ENCODE results near the gene AP2A1. TPM values are rescaled to one million over a fixed set of nuclear protein-coding genes. Genes with fewer than 3 reads are reported as not detected.

AP2A1 gene
- total and polyA plus RNA-seq, 9 donors = 37.8 to 126 (median 88.1) TPM

- H3K27me3 ChIP-seq = no peaks in the 10 kb centered on the region
- H3K9me3 ChIP-seq = no peaks in the 10 kb centered on the region
- 86 to 95% (median 95%) methylated on average over 10 of the region's 10 CpGs for WGBS, 3 donors
- intact Hi-C loops (cut with DNase I) = loop anchor here in 2 of 4 donors (5.0 to 10.0 kb wide), 3 partner anchors 33 to 76 kb away; partner anchors contain the start of gene AP2A1 (in 1 of the 2)
- H3K36me3 ChIP-seq = no peaks in the 10 kb centered on the region
- no peak overlapping the region for H3K4me3 ChIP-seq
- H3K27ac ChIP-seq = no peak overlapping the region
- H3K4me1 ChIP-seq (ENCODE audit: insufficient read depth) = peaks cover 8% of the 10 kb centered on the region
- TF ChIP-seq EP300 (IDR thresholded peaks at IDR 0.05) (no peak), CTCF (IDR thresholded peaks at IDR 0.05) (no peak), POLR2A (IDR thresholded peaks at IDR 0.05) (no peak)
- peak in 2 of 5 donors; percentile 35 to 40 for DNase-seq
These were observed 34.0 kb downstream of the AP2A1 start for GRCh38 chr19:49800771-49801170.

- Histone ChIP-seq H3K27ac (peak overlapping the region; percentile 55 to 61), H3K9me3 (no peaks in the 10 kb centered on the region), H3K4me1 (ENCODE audit: insufficient read depth) (peaks cover 8% of the 10 kb centered on the region), H3K4me3 (peak overlapping the region; percentile 35), H3K36me3 (no peaks in the 10 kb centered on the region), H3K27me3 (no peaks in the 10 kb centered on the region)
- intact Hi-C loops (cut with DNase I) = loop anchor here in 2 of 4 donors (5.0 to 10.0 kb wide), 3 partner anchors 34 to 77 kb away; partner anchors contain the start of gene AP2A1 (in 1 of the 2)
- TF ChIP-seq CTCF (IDR thresholded peaks at IDR 0.05) = no peak
- 27 to 44% (median 32%) methylated on average over 28 to 32 of the region's 32 CpGs for WGBS, 3 donors
- DNase-seq = peak in 2 of 5 donors; percentile 43 to 47
These were observed 34.6 kb downstream of the AP2A1 start for GRCh38 chr19:49801401-49801888.

DNA sequence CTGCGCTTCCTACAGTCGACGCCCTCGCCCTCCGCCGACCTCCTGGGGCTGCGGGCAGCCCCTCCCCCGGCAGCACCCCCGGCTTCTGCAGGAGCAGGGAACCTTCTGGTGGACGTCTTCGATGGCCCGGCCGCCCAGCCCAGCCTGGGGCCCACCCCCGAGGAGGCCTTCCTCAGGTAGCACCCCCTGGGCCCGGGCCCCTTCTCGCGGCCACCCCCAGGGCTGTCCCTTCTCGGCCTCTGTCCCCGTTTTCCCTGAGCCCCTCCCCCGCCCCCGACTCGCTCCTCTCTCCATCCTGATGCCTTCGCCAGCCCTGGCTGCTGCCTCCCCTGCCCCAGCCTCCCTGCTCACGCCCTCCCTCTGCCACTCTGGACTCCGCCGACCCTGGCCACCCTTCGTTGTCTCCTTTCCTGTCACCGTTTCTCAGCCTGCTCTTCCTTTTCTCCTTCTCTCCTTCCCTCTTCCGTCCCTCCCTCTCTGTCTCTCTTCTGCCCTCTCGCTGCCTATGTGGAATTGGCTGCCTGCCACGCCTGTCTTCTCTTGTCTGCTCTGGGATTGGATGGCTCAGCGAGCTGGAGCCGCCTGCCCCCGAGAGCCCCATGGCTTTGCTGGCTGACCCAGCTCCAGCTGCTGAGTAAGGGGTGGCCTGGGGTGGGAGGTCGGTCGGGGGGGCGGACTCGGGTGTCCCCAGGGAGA lies 35.3 kb downstream of the AP2A1 start:
- Histone ChIP-seq H3K4me3 (peak overlapping the region; percentile 35), H3K4me1 (ENCODE audit: insufficient read depth) (peaks cover 8% of the 10 kb centered on the region), H3K36me3 (no peaks in the 10 kb centered on the region), H3K9me3 (no peaks in the 10 kb centered on the region), H3K27me3 (no peaks in the 10 kb centered on the region), H3K27ac (peak overlapping the region; percentile 55 to 61)
- 8 to 14% (median 13%) methylated on average over 24 to 38 of the region's 38 CpGs for WGBS, 3 donors
- peak; percentile 94 to 97 (median 97) for DNase-seq
- intact Hi-C loops (cut with DNase I) = loop anchor here in 2 of 4 donors (5.0 to 10.0 kb wide), 3 partner anchors 35 to 77 kb away; partner anchors contain the start of gene AP2A1 (in 1 of the 2)
- TF ChIP-seq POLR2A (IDR thresholded peaks at IDR 0.05) (no peak), CTCF (IDR thresholded peaks at IDR 0.05) (peak; percentile 54 to 75 (median 57)), EP300 (IDR thresholded peaks at IDR 0.05) (no peak)

DNA sequence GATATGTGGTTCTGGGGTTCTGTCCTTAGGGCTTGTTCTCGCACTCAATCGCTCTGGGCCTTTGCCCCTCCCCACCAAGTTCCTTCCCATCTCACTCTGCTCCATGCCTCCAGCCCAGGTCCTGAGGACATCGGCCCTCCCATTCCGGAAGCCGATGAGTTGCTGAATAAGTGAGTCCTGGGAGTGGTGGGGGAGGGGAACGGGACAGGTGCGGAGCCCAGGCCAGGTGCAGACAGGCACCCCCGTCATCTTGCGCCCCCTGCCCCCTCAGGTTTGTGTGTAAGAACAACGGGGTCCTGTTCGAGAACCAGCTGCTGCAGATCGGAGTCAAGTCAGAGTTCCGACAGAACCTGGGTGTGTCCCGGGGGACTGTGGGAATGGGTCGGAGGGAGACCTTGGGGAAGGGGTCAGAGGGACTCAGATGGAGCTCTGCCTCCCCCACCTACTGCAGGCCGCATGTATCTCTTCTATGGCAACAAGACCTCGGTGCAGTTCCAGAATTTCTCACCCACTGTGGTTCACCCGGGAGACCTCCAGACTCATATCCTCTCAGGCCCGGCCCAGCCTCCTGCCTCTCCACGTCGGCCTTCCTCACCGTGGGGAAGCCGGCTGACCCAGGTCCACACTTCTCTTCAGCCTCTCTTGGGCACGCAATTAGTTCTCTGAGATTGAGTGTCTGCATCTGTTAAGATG lies 36.2 kb downstream of the AP2A1 start:
- intact Hi-C loops (cut with DNase I) = loop anchor here in 2 of 4 donors (5.0 to 10.0 kb wide), 3 partner anchors 36 to 78 kb away; partner anchors contain the start of gene AP2A1 (in 1 of the 2)
- no peaks in the 10 kb centered on the region for H3K9me3 ChIP-seq
- no peaks in the 10 kb centered on the region for H3K27me3 ChIP-seq
- H3K4me1 ChIP-seq (ENCODE audit: insufficient read depth) = peaks cover 8% of the 10 kb centered on the region
- 68 to 78% (median 71%) methylated on average over 24 of the region's 24 CpGs for WGBS, 3 donors
- TF ChIP-seq POLR2A (IDR thresholded peaks at IDR 0.05) (no peak), CTCF (IDR thresholded peaks at IDR 0.05) (no peak), EP300 (IDR thresholded peaks at IDR 0.05) (no peak)
- no peaks in the 10 kb centered on the region for H3K36me3 ChIP-seq
- no peak overlapping the region for H3K4me3 ChIP-seq
- DNase-seq = peak in 3 of 5 donors; percentile 58 to 63 (median 59)
- peak overlapping the region; percentile 55 to 61 for H3K27ac ChIP-seq
